Gastroesophageal sphincter (tissue), 3 donors: Measurements from ENCODE around the gene GLB1L2.

ENCODE experiments used
- CTCF ChIP-seq, 4 experiments: fragments of 200-600 bp in 2 of 4; fragments of 450-650 bp in 2 of 4; sonication (generic) in 1 of 4; IDR thresholded peaks; one replicate each; pipeline ENCODE4 v1.5.1; 2017 to 2019; ENCODE audit warnings: antibody characterized with exemption in 4 of 4, mild to moderate bottlenecking in 2 of 4, moderate library complexity in 2 of 4
- EP300 ChIP-seq: sonication (generic); formaldehyde crosslinking; IDR thresholded peaks from one replicate; pipeline ENCODE4 v1.6.1; 2017; ENCODE audit warnings: antibody characterized with exemption, mild to moderate bottlenecking
- POLR2A ChIP-seq, 2 donors: fragments of 450-650 bp; IDR thresholded peaks; one replicate each; pipeline ENCODE4 v1.6.1; 2017; ENCODE audit warnings: antibody characterized with exemption in 2 of 2, mild to moderate bottlenecking in 2 of 2, moderate library complexity in 1 of 2

- TF ChIP-seq EP300 (no peak), POLR2A (IDR thresholded peaks at IDR 0.05) (no peak), CTCF (IDR thresholded peaks at IDR 0.05) (no peak)
Observed at GRCh38 chr11:134330611-134331353, 1.0 kb upstream of the GLB1L2 start.
